Activated CD4-positive, alpha-beta T cell treated with anti-CD3 and anti-CD28 coated beads for 36 hours (primary cell): ENCODE results near the gene P2RY11. TPM values are rescaled to one million over a fixed set of nuclear protein-coding genes. Genes with fewer than 3 reads are reported as not detected.

Experiments used
- ATAC-seq: fragments of 200-7000 bp; cut with Tn5 transposase; one replicate; pipeline ENCODE4 v1.10.0; 2021; ENCODE audit warnings: mild to moderate bottlenecking, moderate library complexity
- CTCF ChIA-PET: fragments of 350-600 bp; sonication (Branson Sonifier 250); formaldehyde crosslinking; loops from one replicate; lab custom pipeline; 2021; ENCODE audit warnings: antibody characterized with exemption; lab: Charles Lee
- POLR2A ChIA-PET: fragments of 350-600 bp; sonication (Branson Sonifier 250); formaldehyde crosslinking; loops from one replicate; lab custom pipeline; 2021; ENCODE audit warnings: antibody characterized with exemption, inconsistent platforms; lab: Charles Lee
- DNase-seq: peaks from one replicate; pipeline ENCODE4 v3.0.0-alpha.2; 2020
- H3K27ac Mint-ChIP-seq: one replicate; pipeline ENCODE4 v1.8.0; 2021; ENCODE audit warnings: mixed read lengths
- H3K27me3 Mint-ChIP-seq: one replicate; pipeline ENCODE4 v1.8.0; 2021; ENCODE audit warnings: mixed read lengths
- H3K36me3 Mint-ChIP-seq: one replicate; pipeline ENCODE4 v1.8.0; 2021; ENCODE audit warnings: low read depth, mixed read lengths
- H3K4me1 Mint-ChIP-seq: one replicate; pipeline ENCODE4 v1.8.0; 2021; ENCODE audit warnings: mixed read lengths
- H3K4me3 Mint-ChIP-seq: one replicate; pipeline ENCODE4 v1.8.0; 2021; ENCODE audit warnings: mild to moderate bottlenecking, moderate library complexity, mixed read lengths
- H3K9me3 Mint-ChIP-seq: one replicate; pipeline ENCODE4 v1.8.0; 2021; ENCODE audit warnings: low read depth, mixed read lengths
- intact Hi-C, 2 experiments: fragments of 100-400 bp; cut with DNase I in 1 of 2; cut with micrococcal nuclease in 1 of 2; formaldehyde crosslinking; loops; one replicate each; pipeline versions ENCODE4 v1.14.2 to v1.15.1; 2022 to 2024; cut with DNase I, micrococcal nuclease
- total RNA-seq, 2 experiments: library from RNA; stranded (reverse); gene quantifications; one replicate each; pipeline ENCODE4 v1.2.3, GENCODE V29; 2021

The P2RY11 gene
- total RNA-seq, 2 experiments from 2014 or later: 46.4 to 52.1 TPM

- intact Hi-C loops: loop anchor here (1.0 to 10.0 kb wide), 10 partner anchors 10 to 988 kb away; partner anchors contain the start of genes CARM1 (in 1 of the 2), DNMT1 (in 1 of the 2), EIF3G (in 1 of the 2) and ILF3 (in 1 of the 2)
- POLR2A ChIA-PET: interaction anchor here (0.8 to 1.2 kb wide), 4 partner anchors 8 to 144 kb away, joined by 3 to 7 read pairs (median 4); partner anchors contain the start of gene DNMT1
- ATAC-seq: peak; percentile 58
Observed at GRCh38 chr19:10106100-10106936, 5.2 kb upstream of the P2RY11 start, which contains the start of gene PPAN. Gene PPAN (plus strand): TSS chr19:10106362. CDS start chr19:10106395, 33 bp downstream.

GRCh38 chr19:10107254-10107653 lies 4.2 kb upstream of the P2RY11 start:
- intact Hi-C loops: loop anchor here (2.0 to 10.0 kb wide), 5 partner anchors 145 to 988 kb away; partner anchors contain the start of genes CARM1 (in 1 of the 2), ILF3 (in 1 of the 2), KEAP1 (in 1 of the 2) and MRPL4 (in 1 of the 2)
- Mint-ChIP-seq H3K27me3 (no peaks in the 10 kb centered on the region), H3K27ac (peak overlapping the region; percentile 99), H3K4me3 (peak overlapping the region; percentile 90), H3K9me3 (no peaks in the 10 kb centered on the region), H3K4me1 (peaks cover 72% of the 10 kb centered on the region), H3K36me3 (peaks cover 52% of the 10 kb centered on the region)
- ATAC-seq (no peak), DNase-seq (no peak)
- ChIA-PET CTCF (interaction anchor here (0.6 to 3.0 kb wide), 4 partner anchors 8 to 160 kb away, joined by 3 to 12 read pairs (median 6); partner anchors contain the start of gene DNMT1), POLR2A (no interaction called here)

More at GRCh38 chr19:10106100-10106936, 5.2 kb upstream of the P2RY11 start, which contains the start of gene PPAN:
- Mint-ChIP-seq H3K9me3 (no peaks in the 10 kb centered on the region), H3K36me3 (peaks cover 43% of the 10 kb centered on the region), H3K4me1 (peaks cover 67% of the 10 kb centered on the region), H3K4me3 (peak within 1 kb of the TSS; percentile 90), H3K27me3 (no peaks in the 10 kb centered on the region), H3K27ac (peak within 1 kb of the TSS; percentile 99)
- peak; percentile 99 for DNase-seq
- CTCF ChIA-PET: interaction anchor here (0.6 to 2.3 kb wide), 6 partner anchors 8 to 88 kb away, joined by 3 to 8 read pairs (median 3); partner anchors contain the start of gene DNMT1

GRCh38 chr19:10107817-10108367 lies 3.6 kb upstream of the P2RY11 start:
- Mint-ChIP-seq H3K27me3 (no peaks in the 10 kb centered on the region), H3K36me3 (peaks cover 58% of the 10 kb centered on the region), H3K9me3 (no peaks in the 10 kb centered on the region), H3K27ac (peak overlapping the region; percentile 99), H3K4me1 (peaks cover 72% of the 10 kb centered on the region), H3K4me3 (peak overlapping the region; percentile 90)
- POLR2A ChIA-PET: interaction anchor here (0.6 to 1.0 kb wide), 2 partner anchors 11 to 141 kb away, joined by 4 read pairs; no protein-coding TSS in a partner anchor
- CTCF ChIA-PET: interaction anchor here (0.6 to 3.0 kb wide), 8 partner anchors 9 to 188 kb away, joined by 3 to 12 read pairs (median 3); partner anchors contain the start of gene DNMT1
- intact Hi-C loops: loop anchor here (2.0 to 10.0 kb wide), 5 partner anchors 144 to 987 kb away; partner anchors contain the start of genes CARM1 (in 1 of the 2), ILF3 (in 1 of the 2), KEAP1 (in 1 of the 2) and MRPL4 (in 1 of the 2)
- no peak for ATAC-seq
- no peak for DNase-seq

- Mint-ChIP-seq H3K27me3 (no peaks in the 10 kb centered on the region), H3K36me3 (peaks cover 67% of the 10 kb centered on the region), H3K4me3 (peak overlapping the region; percentile 90), H3K9me3 (no peaks in the 10 kb centered on the region), H3K4me1 (peaks cover 73% of the 10 kb centered on the region), H3K27ac (peak overlapping the region; percentile 70)
- no peak for ATAC-seq
- intact Hi-C loops: loop anchor here (5.0 to 10.0 kb wide), 4 partner anchors 143 to 985 kb away; partner anchors contain the start of genes CARM1 (in 1 of the 2), KEAP1 (in 1 of the 2) and MRPL4 (in 1 of the 2)
- POLR2A ChIA-PET: interaction anchor here (1.0 kb wide), 1 partner anchor 142 kb away, joined by 4 read pairs; the partner anchor contains the start of gene MRPL4
- no peak for DNase-seq
- CTCF ChIA-PET: interaction anchor here (0.6 to 3.0 kb wide), 4 partner anchors 11 to 34 kb away, joined by 3 to 12 read pairs (median 4); no protein-coding TSS in a partner anchor
Observed at GRCh38 chr19:10109528-10109927, 2.0 kb upstream of the P2RY11 start.

GRCh38 chr19:10110076-10110971 lies 1.2 kb upstream of the P2RY11 start:
- no peaks in the 10 kb centered on the region for H3K27me3 Mint-ChIP-seq

GRCh38 chr19:10110972-10111317 lies 548 bp upstream of the P2RY11 start:
- Mint-ChIP-seq H3K4me3 (peak overlapping the region; percentile 68), H3K9me3 (no peaks in the 10 kb centered on the region), H3K27ac (peak overlapping the region; percentile 90), H3K4me1 (peaks cover 65% of the 10 kb centered on the region), H3K36me3 (peaks cover 80% of the 10 kb centered on the region), H3K27me3 (no peaks in the 10 kb centered on the region)
- ChIA-PET CTCF (interaction anchor here (1.4 kb wide), 1 partner anchor 83 kb away, joined by 3 read pairs; no protein-coding TSS in a partner anchor), POLR2A (no interaction called here)
- ATAC-seq (no peak), DNase-seq (no peak)
- intact Hi-C loops: no loop called here

More at GRCh38 chr19:10110076-10110971, 1.2 kb upstream of the P2RY11 start:
- Mint-ChIP-seq H3K4me1 (peaks cover 69% of the 10 kb centered on the region), H3K36me3 (peaks cover 74% of the 10 kb centered on the region), H3K9me3 (no peaks in the 10 kb centered on the region), H3K27ac (peak overlapping the region; percentile 89), H3K4me3 (peak overlapping the region; percentile 68)
- POLR2A ChIA-PET: no interaction called here
- DNase-seq: no peak
- intact Hi-C loops: no loop called here
- no peak for ATAC-seq
- CTCF ChIA-PET: interaction anchor here (0.7 to 3.0 kb wide), 4 partner anchors 11 to 534 kb away, joined by 3 to 12 read pairs (median 4); no protein-coding TSS in a partner anchor

GRCh38 chr19:10112037-10112761 lies 706 bp downstream of the P2RY11 start:
- intact Hi-C loops: loop anchor here (2.0 kb wide), 2 partner anchors 13 to 177 kb away; no protein-coding TSS in a partner anchor
- CTCF ChIA-PET: interaction anchor here (0.6 to 2.2 kb wide), 3 partner anchors 8 to 84 kb away, joined by 3 to 9 read pairs (median 3); no protein-coding TSS in a partner anchor

GRCh38 chr19:10112895-10113591 lies 1.6 kb downstream of the P2RY11 start:
- H3K36me3 Mint-ChIP-seq: peaks cover 79% of the 10 kb centered on the region
- peak overlapping the region; percentile 68 for H3K4me3 Mint-ChIP-seq
- ATAC-seq (peak; percentile 50), DNase-seq (peak; percentile 83)
- POLR2A ChIA-PET: interaction anchor here (1.0 kb wide), 1 partner anchor 17 kb away, joined by 3 read pairs; no protein-coding TSS in a partner anchor
- H3K9me3 Mint-ChIP-seq: no peaks in the 10 kb centered on the region
- CTCF ChIA-PET: interaction anchor here (0.6 to 2.2 kb wide), 9 partner anchors 9 to 213 kb away, joined by 3 to 9 read pairs (median 3); partner anchors contain the start of gene ANGPTL6
- peak overlapping the region; percentile 90 for H3K27ac Mint-ChIP-seq
- peaks cover 59% of the 10 kb centered on the region for H3K4me1 Mint-ChIP-seq
- intact Hi-C loops: loop anchor here (1.0 to 2.0 kb wide), 3 partner anchors 14 to 178 kb away; no protein-coding TSS in a partner anchor
- no peaks in the 10 kb centered on the region for H3K27me3 Mint-ChIP-seq

More at GRCh38 chr19:10112037-10112761, 706 bp downstream of the P2RY11 start:
- peaks cover 81% of the 10 kb centered on the region for H3K36me3 Mint-ChIP-seq
- peaks cover 65% of the 10 kb centered on the region for H3K4me1 Mint-ChIP-seq
- ATAC-seq (peak; percentile 63), DNase-seq (peak; percentile 85)
- no peaks in the 10 kb centered on the region for H3K27me3 Mint-ChIP-seq
- peak overlapping the region; percentile 90 for H3K27ac Mint-ChIP-seq
- H3K4me3 Mint-ChIP-seq: peak overlapping the region; percentile 68
- no peaks in the 10 kb centered on the region for H3K9me3 Mint-ChIP-seq
- POLR2A ChIA-PET: no interaction called here

- ChIA-PET CTCF (interaction anchor here (0.6 to 2.2 kb wide), 9 partner anchors 9 to 213 kb away, joined by 3 to 9 read pairs (median 3); partner anchors contain the start of gene ANGPTL6), POLR2A (interaction anchor here (1.0 to 1.1 kb wide), 2 partner anchors 17 to 21 kb away, joined by 3 read pairs; no protein-coding TSS in a partner anchor)
- Mint-ChIP-seq H3K4me3 (peak overlapping the region; percentile 68), H3K36me3 (peaks cover 73% of the 10 kb centered on the region), H3K9me3 (no peaks in the 10 kb centered on the region), H3K27ac (peak overlapping the region; percentile 90), H3K4me1 (peaks cover 55% of the 10 kb centered on the region), H3K27me3 (no peaks in the 10 kb centered on the region)
- peak; percentile 29 for DNase-seq
- intact Hi-C loops: loop anchor here (1.0 to 2.0 kb wide), 3 partner anchors 15 to 179 kb away; no protein-coding TSS in a partner anchor
- ATAC-seq: no peak
Observed at GRCh38 chr19:10113592-10113963, 2.1 kb downstream of the P2RY11 start.
